ENCODE measurements around the gene SLC25A18. TPM values are rescaled to one million over a fixed set of nuclear protein-coding genes. Genes with fewer than 3 reads are reported as not detected.

Gene SLC25A18
- total and polyA plus RNA-seq, 10 of the 15 experiments (the other 5 are each of a cell fraction or from before 2014, with no cell fraction given): 0.03 to 0.09 TPM; not detected in 8

DNA sequence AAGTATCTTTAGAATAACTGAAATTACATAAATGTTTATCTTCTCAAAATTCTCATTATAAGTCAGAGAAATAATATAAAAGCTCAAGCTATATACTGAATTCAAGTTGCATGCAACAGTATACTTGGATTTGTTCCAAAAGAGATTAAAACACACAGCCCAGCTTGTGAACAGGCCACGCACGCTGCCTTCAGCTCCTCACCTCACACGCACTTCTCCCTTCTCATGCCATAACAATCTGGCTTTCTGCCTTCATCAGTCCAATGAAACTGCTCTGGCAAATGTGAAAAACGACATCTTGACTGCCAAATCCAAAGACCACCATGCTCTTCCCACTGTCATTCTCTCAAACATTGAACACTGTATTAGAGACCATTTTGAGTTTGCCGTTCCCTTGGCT, 43.2 kb downstream of the SLC25A18 start:
- FAIRE-seq (no peak), DNase-seq (ENCODE audit: low read depth, low spot score) (no peak), ATAC-seq (no peak)
- Histone ChIP-seq H3K4me2 (ENCODE audit: control insufficient read depth, insufficient read depth) (no peak overlapping the region), H3K36me3 (ENCODE audit: control insufficient read depth in 2 of 2, insufficient read depth in 2 of 2, low read length in 1 of 2) (peaks cover 3 to 17% of the 10 kb centered on the region in 2 experiments), H3K27me3 (replicated peaks in 1 of 2; ENCODE audit: control insufficient read depth in 2 of 2, insufficient read depth in 2 of 2, low read length in 1 of 2) (no peaks in the 10 kb centered on the region), H2AFZ (ENCODE audit: control insufficient read depth, low read depth, low read length) (no peak overlapping the region), H3K9ac (ENCODE audit: control insufficient read depth, insufficient read depth, low read length) (no peak overlapping the region), H3K4me1 (ENCODE audit: control insufficient read depth, insufficient read depth, low read length) (no peaks in the 10 kb centered on the region), H3K4me3 (no peak overlapping the region), H3K27ac (ENCODE audit: control insufficient read depth, insufficient read depth) (no peak overlapping the region), H3K79me2 (ENCODE audit: control insufficient read depth, insufficient read depth, low read length) (no peaks in the 10 kb centered on the region; the same call in 1 of the 2 replicates), H4K20me1 (ENCODE audit: control insufficient read depth, insufficient read depth) (no peaks in the 10 kb centered on the region), H3K9me3 (replicated peaks; ENCODE audit: control insufficient read depth, insufficient read depth, low read length) (no peaks in the 10 kb centered on the region)
- RAD21 ChIA-PET (ENCODE audit: unreplicated experiment): no interaction called here
- POLR2A ChIA-PET: no interaction called here
- SMC1A ChIA-PET (ENCODE audit: uncharacterized antibody, unreplicated experiment): no interaction called here
- intact Hi-C loops (cut with micrococcal nuclease; ENCODE audit: unreplicated experiment) (no loop called here), in situ Hi-C loops (cut with MboI) (no loop called here)
- TF ChIP-seq, protein P1, sequence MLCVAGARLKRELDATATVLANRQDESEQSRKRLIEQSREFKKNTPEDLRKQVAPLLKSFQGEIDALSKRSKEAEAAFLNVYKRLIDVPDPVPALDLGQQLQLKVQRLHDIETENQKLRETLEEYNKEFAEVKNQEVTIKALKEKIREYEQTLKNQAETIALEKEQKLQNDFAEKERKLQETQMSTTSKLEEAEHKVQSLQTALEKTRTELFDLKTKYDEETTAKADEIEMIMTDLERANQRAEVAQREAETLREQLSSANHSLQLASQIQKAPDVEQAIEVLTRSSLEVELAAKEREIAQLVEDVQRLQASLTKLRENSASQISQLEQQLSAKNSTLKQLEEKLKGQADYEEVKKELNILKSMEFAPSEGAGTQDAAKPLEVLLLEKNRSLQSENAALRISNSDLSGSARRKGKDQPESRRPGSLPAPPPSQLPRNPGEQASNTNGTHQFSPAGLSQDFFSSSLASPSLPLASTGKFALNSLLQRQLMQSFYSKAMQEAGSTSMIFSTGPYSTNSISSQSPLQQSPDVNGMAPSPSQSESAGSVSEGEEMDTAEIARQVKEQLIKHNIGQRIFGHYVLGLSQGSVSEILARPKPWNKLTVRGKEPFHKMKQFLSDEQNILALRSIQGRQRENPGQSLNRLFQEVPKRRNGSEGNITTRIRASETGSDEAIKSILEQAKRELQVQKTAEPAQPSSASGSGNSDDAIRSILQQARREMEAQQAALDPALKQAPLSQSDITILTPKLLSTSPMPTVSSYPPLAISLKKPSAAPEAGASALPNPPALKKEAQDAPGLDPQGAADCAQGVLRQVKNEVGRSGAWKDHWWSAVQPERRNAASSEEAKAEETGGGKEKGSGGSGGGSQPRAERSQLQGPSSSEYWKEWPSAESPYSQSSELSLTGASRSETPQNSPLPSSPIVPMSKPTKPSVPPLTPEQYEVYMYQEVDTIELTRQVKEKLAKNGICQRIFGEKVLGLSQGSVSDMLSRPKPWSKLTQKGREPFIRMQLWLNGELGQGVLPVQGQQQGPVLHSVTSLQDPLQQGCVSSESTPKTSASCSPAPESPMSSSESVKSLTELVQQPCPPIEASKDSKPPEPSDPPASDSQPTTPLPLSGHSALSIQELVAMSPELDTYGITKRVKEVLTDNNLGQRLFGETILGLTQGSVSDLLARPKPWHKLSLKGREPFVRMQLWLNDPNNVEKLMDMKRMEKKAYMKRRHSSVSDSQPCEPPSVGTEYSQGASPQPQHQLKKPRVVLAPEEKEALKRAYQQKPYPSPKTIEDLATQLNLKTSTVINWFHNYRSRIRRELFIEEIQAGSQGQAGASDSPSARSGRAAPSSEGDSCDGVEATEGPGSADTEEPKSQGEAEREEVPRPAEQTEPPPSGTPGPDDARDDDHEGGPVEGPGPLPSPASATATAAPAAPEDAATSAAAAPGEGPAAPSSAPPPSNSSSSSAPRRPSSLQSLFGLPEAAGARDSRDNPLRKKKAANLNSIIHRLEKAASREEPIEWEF (IDR thresholded peaks at IDR 0.05; ENCODE audit: insufficient replicate concordance, low read depth, low read length): no peak
- TF ChIP-seq CHD2 (IDR thresholded peaks at IDR 0.05; ENCODE audit: borderline replicate concordance, low read depth, low read length) (no peak), MYB (IDR thresholded peaks at IDR 0.05; ENCODE audit: borderline replicate concordance, low read depth, low read length) (no peak), ZSCAN29 (IDR thresholded peaks at IDR 0.05) (no peak)
- WGBS (ENCODE audit: insufficient coverage, insufficient replicate concordance, low lambda C conversion rate, missing lambda C conversion rate): 94% methylated on average over 5 of the region's 5 CpGs
- BruUV-seq (replicated peaks): TSS peak; percentile 13
- CTCF ChIA-PET: interaction anchor here (0.9 to 1.0 kb wide), 2 partner anchors 14 to 48 kb away, joined by 3 to 4 read pairs; no protein-coding TSS in a partner anchor
